ENCODE measurements around the gene CCNE1.
A peak's percentile ranks its signal among the peaks of the same experiment; 100 is the strongest.
"Not testable (repeated sequence)": the region's sequence is repeated elsewhere in the genome, so short reads cannot be mapped to it uniquely, and the experiment has no call there.

Gene CCNE1

GRCh38 chr19:29819300-29819699, 7.5 kb downstream of the CCNE1 start:
- no peak for DNase-seq

- no peak for DNase-seq
Measured at GRCh38 chr19:29819986-29820385, 8.2 kb downstream of the CCNE1 start.

- no peak for DNase-seq
Measured at GRCh38 chr19:29823581-29824330, 12.0 kb downstream of the CCNE1 start.

GRCh38 chr19:29825263-29825662, 13.5 kb downstream of the CCNE1 start:
- DNase-seq, result not testable (repeated sequence)

- DNase-seq, result no peak
Measured at GRCh38 chr19:29831041-29831548, 19.3 kb downstream of the CCNE1 start.

GRCh38 chr19:29831686-29832085, 19.9 kb downstream of the CCNE1 start:
- DNase-seq, result no peak

GRCh38 chr19:29832801-29833200, 21.0 kb downstream of the CCNE1 start:
- DNase-seq, result no peak

- no peak for DNase-seq
Measured at GRCh38 chr19:29833614-29834261, 21.9 kb downstream of the CCNE1 start.

GRCh38 chr19:29834991-29835846, 23.4 kb downstream of the CCNE1 start:
- no peak for DNase-seq

- DNase-seq, result no peak
Measured at GRCh38 chr19:29836409-29836825, 24.6 kb downstream of the CCNE1 start.

- no peak for DNase-seq
Measured at GRCh38 chr19:29837448-29837981, 25.7 kb downstream of the CCNE1 start.

GRCh38 chr19:29837996-29838395, 26.2 kb downstream of the CCNE1 start:
- no peak for DNase-seq

- no peak for DNase-seq
Measured at GRCh38 chr19:29840066-29840950, 28.5 kb downstream of the CCNE1 start.

GRCh38 chr19:29841209-29841558, 29.4 kb downstream of the CCNE1 start:
- DNase-seq, result no peak

- DNase-seq, result peak; percentile 12
Measured at GRCh38 chr19:29841559-29842367, 30.0 kb downstream of the CCNE1 start.

- no peak for DNase-seq
Measured at GRCh38 chr19:29842471-29843179, 30.8 kb downstream of the CCNE1 start.

- DNase-seq, result peak; percentile 22
Measured at GRCh38 chr19:29843180-29844051, 31.6 kb downstream of the CCNE1 start.

- peak; percentile 90 for DNase-seq
Measured at GRCh38 chr19:29844891-29845573, 33.2 kb downstream of the CCNE1 start.
